Endodermal cell (in vitro differentiated cells): ENCODE data around the gene RNF40. TPM values are rescaled to one million over a fixed set of nuclear protein-coding genes. Genes with fewer than 3 reads are reported as not detected.
A peak's percentile ranks its signal among the peaks of the same experiment; 100 is the strongest.

Experiments
- DNase-seq: peaks from one replicate; pipeline ENCODE4 v3.0.0-alpha.2; 2017
- H3K27ac ChIP-seq: 2 replicates; pipeline ENCODE4 v1.5.1; 2013; ENCODE audit warnings: mild to moderate bottlenecking, low read depth, low read length, moderate library complexity
- H3K27me3 ChIP-seq: 2 replicates; pipeline ENCODE4 v1.6.1; 2013; ENCODE audit warnings: mild to moderate bottlenecking, low read length, moderate library complexity; ENCODE audit not compliant: insufficient read depth, control insufficient read depth, poor library complexity, severe bottlenecking
- H3K36me3 ChIP-seq: 2 replicates; pipeline ENCODE4 v1.7.0; 2013; ENCODE audit warnings: mild to moderate bottlenecking, low read length, moderate library complexity; ENCODE audit not compliant: control insufficient read depth, insufficient read depth
- H3K4me1 ChIP-seq: one replicate; pipeline ENCODE4 v1.7.0; 2013; ENCODE audit warnings: low read length; ENCODE audit not compliant: control insufficient read depth, insufficient read depth
- H3K4me3 ChIP-seq: 2 replicates; pipeline ENCODE4 v1.5.1; 2013; ENCODE audit warnings: mild to moderate bottlenecking, low read length, moderate library complexity
- H3K9ac ChIP-seq: 2 replicates; pipeline ENCODE4 v1.6.1; 2013; ENCODE audit warnings: mild to moderate bottlenecking, low read length, moderate library complexity; ENCODE audit not compliant: poor library complexity, severe bottlenecking; ENCODE audit errors: extremely low read depth
- H3K9me3 ChIP-seq: 2 replicates; pipeline ENCODE4 v1.6.1; 2013; ENCODE audit warnings: mild to moderate bottlenecking, low read length, moderate library complexity; ENCODE audit not compliant: control insufficient read depth
- H3K27ac Mint-ChIP-seq: 2 replicates; pipeline ENCODE4 v1.8.0; 2020; ENCODE audit warnings: mixed read lengths
- H3K27me3 Mint-ChIP-seq: 2 replicates; pipeline ENCODE4 v1.8.0; 2021; ENCODE audit warnings: mild to moderate bottlenecking, mixed read lengths; ENCODE audit not compliant: insufficient read depth
- H3K36me3 Mint-ChIP-seq: 2 replicates; pipeline ENCODE4 v1.8.0; 2020; ENCODE audit warnings: low read depth, mixed read lengths
- H3K4me1 Mint-ChIP-seq: 2 replicates; pipeline ENCODE4 v1.8.0; 2020; ENCODE audit warnings: mixed read lengths
- H3K4me3 Mint-ChIP-seq: 2 replicates; pipeline ENCODE4 v1.8.0; 2020; ENCODE audit warnings: mild to moderate bottlenecking, moderate library complexity, mixed read lengths
- H3K9me3 Mint-ChIP-seq: 2 replicates; pipeline ENCODE4 v1.8.0; 2020; ENCODE audit warnings: mild to moderate bottlenecking, mixed read lengths
- CTCF ChIP-seq: fragments of 200-600 bp; sonication (generic); conservative IDR thresholded peaks from 2 replicates; pipeline ENCODE4 v1.5.0; 2021; ENCODE audit warnings: antibody characterized with exemption, mild to moderate bottlenecking
- WGBS, 2 experiments: methylation state at CpG; one replicate each; pipeline versions ENCODE4 v1.1.5 to v1.1.7; 2013; ENCODE audit warnings: missing lambda C conversion rate in 2 of 2, mixed read lengths in 1 of 2; ENCODE audit not compliant: insufficient coverage in 1 of 2, insufficient read length in 1 of 2; 5-methylcytosine and 5-hydroxymethylcytosine counted together
- total RNA-seq, 2 donors: library from RNA; stranded (reverse); fragmentation: NEBNext Ultra II Directional in 1 of 2; extraction: Animal tissue kit (Norgen Biotek cat#: 25700) in 1 of 2; gene quantifications; 2 replicates in 1 of 2; 3 replicates in 1 of 2; pipeline ENCODE4 v1.2.1, GENCODE V29; 2021

The RNF40 gene
- total RNA-seq, 2 donors from 2014 or later, result 88.4 to 95.8 TPM

GRCh38 chr16:30760001-30760559, 2.0 kb upstream of the RNF40 start:
- H3K27ac Mint-ChIP-seq, result no peak overlapping the region
- H3K4me3 Mint-ChIP-seq, result peak overlapping the region; percentile 85
- H3K27me3 Mint-ChIP-seq, result no peaks in the 10 kb centered on the region

GRCh38 chr16:30760577-30761426, 1.3 kb upstream of the RNF40 start:
- Histone ChIP-seq H3K9ac (peak overlapping the region; percentile 92), H3K27me3 (no peaks in the 10 kb centered on the region)

More at GRCh38 chr16:30760001-30760559, 2.0 kb upstream of the RNF40 start:
- H3K4me1 ChIP-seq, result peaks cover 8% of the 10 kb centered on the region
- H3K36me3 ChIP-seq, result peaks cover 73% of the 10 kb centered on the region
- H3K27me3 ChIP-seq, result no peaks in the 10 kb centered on the region
- H3K9me3 ChIP-seq, result no peaks in the 10 kb centered on the region
- Mint-ChIP-seq H3K9me3 (no peaks in the 10 kb centered on the region), H3K4me1 (peaks cover 13% of the 10 kb centered on the region), H3K36me3 (peaks cover 59% of the 10 kb centered on the region)
- H3K9ac ChIP-seq, result no peak overlapping the region
- DNase-seq, result no peak
- WGBS, 2 experiments, result 94% methylated on average over 7 of the region's 7 CpGs; no CpG with 5 or more reads in 1 of the 2 experiments
- H3K27ac ChIP-seq, result no peak overlapping the region
- H3K4me3 ChIP-seq, result peak overlapping the region; percentile 97
- TF ChIP-seq CTCF, result no peak

More at GRCh38 chr16:30760577-30761426, 1.3 kb upstream of the RNF40 start:
- peak overlapping the region; percentile 97 for H3K4me3 ChIP-seq
- no peaks in the 10 kb centered on the region for H3K27me3 Mint-ChIP-seq
- peaks cover 73% of the 10 kb centered on the region for H3K36me3 ChIP-seq
- H3K4me3 Mint-ChIP-seq, result peak overlapping the region; percentile 85
- peak overlapping the region; percentile 73 for H3K27ac ChIP-seq
- WGBS, 2 experiments, result 36 to 70% methylated on average over 10 to 26 of the region's 26 CpGs
- H3K9me3 Mint-ChIP-seq, result no peaks in the 10 kb centered on the region
- no peak for DNase-seq
- H3K4me1 ChIP-seq, result peaks cover 8% of the 10 kb centered on the region
- H3K27ac Mint-ChIP-seq, result peak overlapping the region; percentile 96
- peaks cover 13% of the 10 kb centered on the region for H3K4me1 Mint-ChIP-seq
- H3K9me3 ChIP-seq, result no peaks in the 10 kb centered on the region
- no peak for TF ChIP-seq CTCF
- H3K36me3 Mint-ChIP-seq, result peaks cover 62% of the 10 kb centered on the region
